B cell (primary cell): Measurements from ENCODE around the gene NCBP1. TPM values are rescaled to one million over a fixed set of nuclear protein-coding genes. Genes with fewer than 3 reads are reported as not detected.

Source experiments
- ATAC-seq: fragments of 200-7000 bp; cut with Tn5 transposase; one replicate; pipeline ENCODE4 v1.10.0; 2021; ENCODE audit warnings: low read depth, mild to moderate bottlenecking, moderate number of reproducible peaks, moderate library complexity
- CTCF ChIA-PET: fragments of 350-600 bp; sonication (Branson Sonifier 250); formaldehyde crosslinking; loops from one replicate; lab custom pipeline; 2021; ENCODE audit warnings: antibody characterized with exemption, inconsistent platforms; lab: Charles Lee
- POLR2A ChIA-PET: fragments of 350-600 bp; sonication (Branson Sonifier 250); formaldehyde crosslinking; loops from one replicate; lab custom pipeline; 2021; ENCODE audit warnings: antibody characterized with exemption; lab: Charles Lee
- DNase-seq: peaks from one replicate; pipeline ENCODE4 v3.0.0; 2013
- H2AFZ ChIP-seq: 2 replicates; pipeline ENCODE4 v1.6.1; 2012; ENCODE audit warnings: mild to moderate bottlenecking, low read depth, low read length; ENCODE audit not compliant: insufficient read depth, poor library complexity, severe bottlenecking
- H3K27ac ChIP-seq, 2 donors: 1 replicate in 1 of 2; 2 replicates in 1 of 2; pipeline ENCODE4 v1.5.1; 2012 to 2013; ENCODE audit warnings: low read length in 2 of 2, mild to moderate bottlenecking in 2 of 2, moderate library complexity in 1 of 2
- H3K27me3 ChIP-seq, 4 experiments: fragments of 200-600 bp in 1 of 4; sonication (generic) in 1 of 4; replicated peaks in 1 of 4; 1 replicate in 2 of 4; 2 replicates in 2 of 4; pipeline versions ENCODE4 v1.6.1 to v1.7.0; 2013 to 2016; ENCODE audit warnings: low read length in 3 of 4, mild to moderate bottlenecking in 2 of 4, mixed read lengths in 1 of 4, moderate library complexity in 1 of 4; ENCODE audit not compliant: insufficient read depth in 4 of 4, control insufficient read depth in 3 of 4; ENCODE audit errors: control extremely low read depth in 1 of 4
- H3K36me3 ChIP-seq, 2 experiments: replicated peaks in 1 of 2; 1 replicate in 1 of 2; 2 replicates in 1 of 2; pipeline versions ENCODE4 v1.6.1 to v1.7.1; 2013; ENCODE audit warnings: low read length in 1 of 2; ENCODE audit not compliant: insufficient read depth in 2 of 2, control insufficient read depth in 1 of 2; ENCODE audit errors: control extremely low read depth in 1 of 2, extremely low read depth in 1 of 2
- H3K4me1 ChIP-seq, 2 donors: fragments of 200-600 bp in 1 of 2; sonication (generic) in 1 of 2; 1 replicate in 1 of 2; 2 replicates in 1 of 2; pipeline versions ENCODE4 v1.5.1 to v1.6.1; 2013 to 2017; ENCODE audit warnings: low read length in 2 of 2; ENCODE audit not compliant: control insufficient read depth in 2 of 2, insufficient read depth in 2 of 2
- H3K4me2 ChIP-seq: replicated peaks from 2 replicates; pipeline ENCODE3; 2012; ENCODE audit warnings: mild to moderate bottlenecking, low read depth, low read length; ENCODE audit not compliant: poor library complexity, severe bottlenecking
- H3K4me3 ChIP-seq, 5 experiments: fragments of 200-600 bp in 1 of 5; sonication (generic) in 1 of 5; 1 replicate in 3 of 5; 2 replicates in 2 of 5; pipeline versions ENCODE4 v1.5.1 to v1.7.0; 2011 to 2016; ENCODE audit warnings: low read length in 4 of 5, mild to moderate bottlenecking in 4 of 5, low read depth in 2 of 5, control low read depth in 1 of 5, moderate library complexity in 1 of 5; ENCODE audit not compliant: insufficient read depth in 1 of 5; ENCODE audit errors: control extremely low read depth in 1 of 5, extremely low read depth in 1 of 5
- H3K79me2 ChIP-seq: fragments of 200-600 bp; sonication (generic); one replicate; pipeline ENCODE4 v1.6.0; 2016; ENCODE audit warnings: low read length; ENCODE audit not compliant: control insufficient read depth, insufficient read depth
- H3K9ac ChIP-seq: fragments of 200-600 bp; sonication (generic); 2 replicates; pipeline ENCODE4 v1.6.1; 2017; ENCODE audit warnings: mild to moderate bottlenecking, low read length, moderate library complexity
- H3K9me3 ChIP-seq, 3 donors: one replicate each; pipeline versions ENCODE4 v1.6.1 to v1.7.1; 2013; ENCODE audit warnings: low read length in 2 of 3; ENCODE audit not compliant: control insufficient read depth in 2 of 3, insufficient read depth in 1 of 3; ENCODE audit errors: control extremely low read depth in 1 of 3
- H4K20me1 ChIP-seq: 2 replicates; pipeline ENCODE4 v1.6.0; 2012; ENCODE audit warnings: mild to moderate bottlenecking, low read length; ENCODE audit not compliant: insufficient read depth, control insufficient read depth, poor library complexity, severe bottlenecking
- H3K27ac Mint-ChIP-seq: one replicate; pipeline ENCODE4 v1.8.0; 2021; ENCODE audit warnings: mixed read lengths
- H3K27me3 Mint-ChIP-seq: one replicate; pipeline ENCODE4 v1.8.0; 2021; ENCODE audit warnings: mixed read lengths
- H3K4me1 Mint-ChIP-seq: one replicate; pipeline ENCODE4 v1.8.0; 2021; ENCODE audit warnings: mixed read lengths
- H3K4me3 Mint-ChIP-seq: one replicate; pipeline ENCODE4 v1.8.0; 2021; ENCODE audit warnings: mixed read lengths
- H3K9me3 Mint-ChIP-seq: one replicate; pipeline ENCODE4 v1.8.0; 2022; ENCODE audit warnings: mixed read lengths; ENCODE audit not compliant: insufficient read depth
- EZH2 ChIP-seq: IDR thresholded peaks from 2 replicates; pipeline ENCODE4 v1.6.1; 2012; ENCODE audit warnings: borderline replicate concordance, low read depth, mild to moderate bottlenecking, moderate library complexity, low read length; ENCODE audit not compliant: insufficient read depth, poor library complexity, severe bottlenecking
- WGBS: methylation state at CpG from one replicate; pipeline ENCODE4 v1.1.5; 2013; ENCODE audit warnings: missing lambda C conversion rate; ENCODE audit not compliant: insufficient coverage; 5-methylcytosine and 5-hydroxymethylcytosine counted together
- intact Hi-C: fragments of 100-400 bp; cut with micrococcal nuclease; formaldehyde crosslinking; loops from one replicate; pipeline ENCODE4 v1.10.0; 2022
- polyA plus RNA-seq: library from polyadenylated mRNA; depleted of rRNA; stranded (reverse); fragments of >200 nt; gene quantifications from 2 replicates; pipeline ENCODE4 v1.2.3, GENCODE V29; 2012
- total RNA-seq, 2 donors: library from RNA; stranded (reverse); fragments of 120-200 nt in 1 of 2; gene quantifications; 1 replicate in 1 of 2; 2 replicates in 1 of 2; pipeline versions ENCODE4 v1.2.3 to v1.2.4, GENCODE V29; 2013 to 2022
- TF ChIP-seq, protein P1 (sequence below): fragments of 200-600 bp; IDR thresholded peaks from one replicate; pipeline ENCODE4 v1.8.0; 2022; ENCODE audit warnings: antibody characterized with exemption, mild to moderate bottlenecking

The NCBP1 gene
- total and polyA plus RNA-seq, 2 donors (not counting 1 experiment from before 2014, with no cell fraction given) = 19.5 to 38.0 TPM

DNA sequence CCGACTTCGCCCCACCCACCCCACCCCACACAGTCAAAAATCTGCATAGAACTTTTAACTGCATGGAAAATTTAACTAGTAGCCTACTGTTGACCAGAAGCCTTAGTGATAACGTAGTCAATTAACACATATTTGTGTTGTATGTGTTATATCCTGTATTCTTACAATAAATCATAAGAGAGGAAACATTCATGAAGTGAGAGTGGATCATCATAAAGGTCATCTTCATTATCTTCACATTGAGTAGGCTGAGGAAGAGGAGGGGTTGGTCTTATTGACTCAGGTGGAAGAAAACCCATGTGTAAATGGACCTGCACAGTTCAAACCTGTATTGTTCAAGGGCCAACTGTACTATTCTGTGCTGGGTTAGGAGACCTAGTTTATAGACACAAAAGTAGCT, 32.1 kb downstream of the NCBP1 start:
- ChIA-PET CTCF (interaction anchor here (1.0 kb wide), 1 partner anchor 20 kb away, joined by 4 read pairs; no protein-coding TSS in a partner anchor), POLR2A (no interaction called here)
- Histone ChIP-seq H3K9me3 (no peaks in the 10 kb centered on the region), H3K27me3 (no peaks in the 10 kb centered on the region), H3K36me3 (peaks cover 5 to 93% of the 10 kb centered on the region in 2 experiments), H3K79me2 (no peaks in the 10 kb centered on the region), H3K4me1 (no peaks in the 10 kb centered on the region), H3K9ac (no peak overlapping the region), H4K20me1 (no peaks in the 10 kb centered on the region), H3K4me2 (no peak overlapping the region), H3K4me3 (no peak overlapping the region), H2AFZ (no peak overlapping the region), H3K27ac (no peak overlapping the region)
- Mint-ChIP-seq H3K4me1 (peaks cover 4% of the 10 kb centered on the region), H3K4me3 (no peak overlapping the region), H3K27ac (no peak overlapping the region), H3K9me3 (no peaks in the 10 kb centered on the region), H3K27me3 (no peaks in the 10 kb centered on the region)
- ATAC-seq = no peak
- TF ChIP-seq, protein P1, sequence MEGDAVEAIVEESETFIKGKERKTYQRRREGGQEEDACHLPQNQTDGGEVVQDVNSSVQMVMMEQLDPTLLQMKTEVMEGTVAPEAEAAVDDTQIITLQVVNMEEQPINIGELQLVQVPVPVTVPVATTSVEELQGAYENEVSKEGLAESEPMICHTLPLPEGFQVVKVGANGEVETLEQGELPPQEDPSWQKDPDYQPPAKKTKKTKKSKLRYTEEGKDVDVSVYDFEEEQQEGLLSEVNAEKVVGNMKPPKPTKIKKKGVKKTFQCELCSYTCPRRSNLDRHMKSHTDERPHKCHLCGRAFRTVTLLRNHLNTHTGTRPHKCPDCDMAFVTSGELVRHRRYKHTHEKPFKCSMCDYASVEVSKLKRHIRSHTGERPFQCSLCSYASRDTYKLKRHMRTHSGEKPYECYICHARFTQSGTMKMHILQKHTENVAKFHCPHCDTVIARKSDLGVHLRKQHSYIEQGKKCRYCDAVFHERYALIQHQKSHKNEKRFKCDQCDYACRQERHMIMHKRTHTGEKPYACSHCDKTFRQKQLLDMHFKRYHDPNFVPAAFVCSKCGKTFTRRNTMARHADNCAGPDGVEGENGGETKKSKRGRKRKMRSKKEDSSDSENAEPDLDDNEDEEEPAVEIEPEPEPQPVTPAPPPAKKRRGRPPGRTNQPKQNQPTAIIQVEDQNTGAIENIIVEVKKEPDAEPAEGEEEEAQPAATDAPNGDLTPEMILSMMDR = no peak
- TF ChIP-seq EZH2 = no peak
- intact Hi-C loops = no loop called here
- DNase-seq = no peak
- WGBS = no CpG with 5 or more reads among the region's 3 CpGs

DNA sequence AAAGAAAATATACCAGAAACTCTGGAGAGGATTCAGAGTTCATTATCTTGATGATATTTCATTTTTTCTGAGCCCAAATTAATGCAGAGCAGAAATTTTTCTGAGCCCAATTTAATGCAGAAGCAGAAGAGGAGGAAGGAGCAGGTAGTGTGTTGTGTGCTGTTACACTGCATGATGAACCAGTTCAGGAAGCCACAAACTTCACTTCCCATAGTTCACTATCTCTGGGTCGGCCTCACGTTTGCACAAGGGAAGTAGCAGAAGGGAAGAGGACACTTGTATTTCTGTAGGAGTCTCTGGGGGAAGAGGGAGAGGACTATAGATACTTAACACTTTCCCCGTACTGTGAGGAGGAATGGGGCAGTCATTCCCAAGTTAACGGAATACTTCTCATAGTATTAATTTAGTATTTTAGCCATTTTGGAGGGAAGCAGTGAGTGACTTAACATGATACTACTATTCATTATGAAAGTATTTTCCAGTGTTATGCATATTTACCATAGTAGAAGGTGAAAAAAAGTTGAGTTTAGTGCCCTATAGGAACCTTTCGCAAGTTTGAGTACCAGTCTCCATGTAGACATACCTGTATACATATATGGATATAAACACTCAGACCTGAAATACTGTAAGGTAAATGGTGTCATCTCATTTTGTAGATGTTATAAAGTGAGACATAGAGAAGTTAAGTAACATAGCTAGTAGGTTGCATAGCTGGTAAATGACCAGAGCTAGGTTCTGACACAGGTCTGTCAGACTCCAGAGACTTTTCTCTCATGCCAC, 33.5 kb downstream of the NCBP1 start:
- Histone ChIP-seq H3K4me2 (no peak overlapping the region), H3K9me3 (no peaks in the 10 kb centered on the region), H3K27me3 (no peaks in the 10 kb centered on the region), H3K4me3 (no peak overlapping the region), H3K36me3 (peaks cover 4 to 95% of the 10 kb centered on the region in 2 experiments), H3K27ac (peak overlapping the region in 1 of 2 donors; percentile 17), H3K4me1 (no peaks in the 10 kb centered on the region), H2AFZ (no peak overlapping the region), H3K9ac (no peak overlapping the region), H4K20me1 (no peaks in the 10 kb centered on the region), H3K79me2 (no peaks in the 10 kb centered on the region)
- TF ChIP-seq, protein P1 = no peak
- TF ChIP-seq EZH2 = no peak
- Mint-ChIP-seq H3K27me3 (no peaks in the 10 kb centered on the region), H3K27ac (no peak overlapping the region), H3K4me1 (peaks cover 2% of the 10 kb centered on the region), H3K4me3 (no peak overlapping the region), H3K9me3 (no peaks in the 10 kb centered on the region)
- intact Hi-C loops = no loop called here
- ChIA-PET POLR2A (no interaction called here), CTCF (interaction anchor here (1.0 kb wide), 1 partner anchor 13 kb away, joined by 3 read pairs; no protein-coding TSS in a partner anchor)
- DNase-seq (no peak), ATAC-seq (no peak)
- WGBS = no CpG with 5 or more reads among the region's 5 CpGs
